ENCODE results near the gene CCDC88A. TPM values are rescaled to one million over a fixed set of nuclear protein-coding genes. Genes with fewer than 3 reads are reported as not detected.

CCDC88A gene
- total and polyA plus RNA-seq, 2 donors (not counting 3 experiments of a cell fraction or from before 2014, with no cell fraction given): 21.1 to 77.4 TPM

DNA sequence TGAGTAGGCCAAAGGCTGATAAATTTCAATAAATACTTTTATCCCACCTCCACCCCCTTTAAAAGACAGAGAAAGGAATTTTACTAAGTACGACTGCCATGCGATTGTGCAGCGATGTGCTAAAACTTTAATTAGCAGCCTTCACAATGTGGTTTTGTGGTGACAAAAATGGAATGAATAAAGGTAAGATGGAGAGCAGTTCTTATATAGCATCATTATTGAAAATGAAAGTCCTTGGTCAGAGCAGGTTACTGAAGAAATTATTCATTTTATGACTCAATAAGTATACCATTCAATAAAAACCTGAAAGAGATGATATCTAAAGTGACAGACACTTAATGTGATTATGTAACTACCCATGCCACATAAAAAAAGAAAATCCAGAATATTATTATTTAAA is 117.4 kb downstream of the CCDC88A start:
- H2AFZ ChIP-seq (ENCODE audit: low read depth, low read length): no peak overlapping the region
- ChIA-PET CTCF (interaction anchor here (0.6 to 0.7 kb wide), 2 partner anchors 65 to 129 kb away, joined by 3 read pairs; no protein-coding TSS in a partner anchor), POLR2A (no interaction called here)
- H4K20me1 ChIP-seq (replicated peaks; ENCODE audit: control insufficient read depth, extremely low read depth, insufficient read depth, low read length): no peaks in the 10 kb centered on the region
- no peaks in the 10 kb centered on the region for H3K27me3 ChIP-seq (ENCODE audit: control insufficient read depth in 2 of 2, insufficient read depth in 2 of 2, low read length in 2 of 2)
- H3K4me1 ChIP-seq (ENCODE audit: control insufficient read depth, extremely low read depth, insufficient read depth, low read length): no peaks in the 10 kb centered on the region
- H3K36me3 ChIP-seq (ENCODE audit: control insufficient read depth in 2 of 2, extremely low read depth in 1 of 2, insufficient read depth in 2 of 2, low read length in 2 of 2): peaks cover 2 to 3% of the 10 kb centered on the region in 2 experiments
- H3K27ac ChIP-seq (ENCODE audit: insufficient read depth, low read depth, low read length): no peak overlapping the region
- no peak for FAIRE-seq
- no peak for TF ChIP-seq POLR2A (IDR thresholded peaks at IDR 0.05; ENCODE audit: low read depth, low read length)
- no peak for TF ChIP-seq MYC (IDR thresholded peaks at IDR 0.05; ENCODE audit: low read depth, low read length)
- no peak overlapping the region for H3K4me3 ChIP-seq (replicated peaks in 1 of 3; ENCODE audit: insufficient read depth in 1 of 3, low read depth in 1 of 3, low read length in 3 of 3)
- DNase-seq (ENCODE audit: low read depth, low spot score): no peak
- H3K4me2 ChIP-seq (ENCODE audit: insufficient read depth, low read length): no peak overlapping the region
- H3K9me3 ChIP-seq (replicated peaks; ENCODE audit: control insufficient read depth, insufficient read depth, low read length): no peaks in the 10 kb centered on the region
- BruUV-seq (replicated peaks): no TSS peak
- dilution Hi-C loops (cut with MboI; ENCODE audit: extremely low pct_ligation_motif_present, low sequenced_read_pairs): no loop called here
- H3K9me1 ChIP-seq (replicated peaks; ENCODE audit: control insufficient read depth, extremely low read depth, insufficient read depth, low read length): no peaks in the 10 kb centered on the region
- no peak overlapping the region for H3K9ac ChIP-seq (replicated peaks; ENCODE audit: extremely low read depth, insufficient read depth, low read length)
- intact Hi-C loops (cut with micrococcal nuclease): no loop called here
- no peaks in the 10 kb centered on the region for H3K79me2 ChIP-seq (ENCODE audit: control insufficient read depth, insufficient read depth, low read length)

GRCh38 chr2:55301277-55301676 is 118.4 kb downstream of the CCDC88A start:
- H3K36me3 ChIP-seq (ENCODE audit: control insufficient read depth in 2 of 2, extremely low read depth in 1 of 2, insufficient read depth in 2 of 2, low read length in 2 of 2): peaks cover 2 to 3% of the 10 kb centered on the region in 2 experiments
- TF ChIP-seq POLR2A (IDR thresholded peaks at IDR 0.05; ENCODE audit: low read depth, low read length): no peak
- TF ChIP-seq MAX (IDR thresholded peaks at IDR 0.05; ENCODE audit: insufficient read depth, insufficient read length): no peak
- no peak for TF ChIP-seq POLR2AphosphoS5 (IDR thresholded peaks at IDR 0.05; ENCODE audit: insufficient read depth, low read depth, low read length)
- TF ChIP-seq FOS (IDR thresholded peaks at IDR 0.05; ENCODE audit: borderline replicate concordance, insufficient read depth, low read length): no peak
- TF ChIP-seq, protein P1, sequence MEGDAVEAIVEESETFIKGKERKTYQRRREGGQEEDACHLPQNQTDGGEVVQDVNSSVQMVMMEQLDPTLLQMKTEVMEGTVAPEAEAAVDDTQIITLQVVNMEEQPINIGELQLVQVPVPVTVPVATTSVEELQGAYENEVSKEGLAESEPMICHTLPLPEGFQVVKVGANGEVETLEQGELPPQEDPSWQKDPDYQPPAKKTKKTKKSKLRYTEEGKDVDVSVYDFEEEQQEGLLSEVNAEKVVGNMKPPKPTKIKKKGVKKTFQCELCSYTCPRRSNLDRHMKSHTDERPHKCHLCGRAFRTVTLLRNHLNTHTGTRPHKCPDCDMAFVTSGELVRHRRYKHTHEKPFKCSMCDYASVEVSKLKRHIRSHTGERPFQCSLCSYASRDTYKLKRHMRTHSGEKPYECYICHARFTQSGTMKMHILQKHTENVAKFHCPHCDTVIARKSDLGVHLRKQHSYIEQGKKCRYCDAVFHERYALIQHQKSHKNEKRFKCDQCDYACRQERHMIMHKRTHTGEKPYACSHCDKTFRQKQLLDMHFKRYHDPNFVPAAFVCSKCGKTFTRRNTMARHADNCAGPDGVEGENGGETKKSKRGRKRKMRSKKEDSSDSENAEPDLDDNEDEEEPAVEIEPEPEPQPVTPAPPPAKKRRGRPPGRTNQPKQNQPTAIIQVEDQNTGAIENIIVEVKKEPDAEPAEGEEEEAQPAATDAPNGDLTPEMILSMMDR (IDR thresholded peaks at IDR 0.05; ENCODE audit: extremely low read depth in 1 of 2, insufficient read depth in 1 of 2, low read depth in 1 of 2, low read length in 2 of 2): no peak
- TF ChIP-seq MYC (IDR thresholded peaks at IDR 0.05; ENCODE audit: low read depth, low read length): no peak
- dilution Hi-C loops (cut with MboI; ENCODE audit: extremely low pct_ligation_motif_present, low sequenced_read_pairs): no loop called here
- H3K4me2 ChIP-seq (ENCODE audit: insufficient read depth, low read length): no peak overlapping the region
- ChIA-PET CTCF (interaction anchor here (0.8 kb wide), 1 partner anchor 8 kb away, joined by 4 read pairs; no protein-coding TSS in a partner anchor), POLR2A (no interaction called here)
- FAIRE-seq (no peak), DNase-seq (ENCODE audit: low read depth, low spot score) (no peak)
- H2AFZ ChIP-seq (ENCODE audit: low read depth, low read length): no peak overlapping the region
- no peak overlapping the region for H3K27ac ChIP-seq (ENCODE audit: insufficient read depth, low read depth, low read length)
- H3K9me1 ChIP-seq (replicated peaks; ENCODE audit: control insufficient read depth, extremely low read depth, insufficient read depth, low read length): no peaks in the 10 kb centered on the region
- H3K79me2 ChIP-seq (ENCODE audit: control insufficient read depth, insufficient read depth, low read length): no peaks in the 10 kb centered on the region
- no TSS peak for BruUV-seq (replicated peaks)
- H3K27me3 ChIP-seq (ENCODE audit: control insufficient read depth in 2 of 2, insufficient read depth in 2 of 2, low read length in 2 of 2): no peaks in the 10 kb centered on the region
- H3K4me3 ChIP-seq (replicated peaks in 1 of 3; ENCODE audit: insufficient read depth in 1 of 3, low read depth in 1 of 3, low read length in 3 of 3): no peak overlapping the region
- intact Hi-C loops (cut with micrococcal nuclease): no loop called here
- no peaks in the 10 kb centered on the region for H3K9me3 ChIP-seq (replicated peaks; ENCODE audit: control insufficient read depth, insufficient read depth, low read length)
- H3K9ac ChIP-seq (replicated peaks; ENCODE audit: extremely low read depth, insufficient read depth, low read length): no peak overlapping the region
- H3K4me1 ChIP-seq (ENCODE audit: control insufficient read depth, extremely low read depth, insufficient read depth, low read length): no peaks in the 10 kb centered on the region
- H4K20me1 ChIP-seq (replicated peaks; ENCODE audit: control insufficient read depth, extremely low read depth, insufficient read depth, low read length): no peaks in the 10 kb centered on the region

Measured in endothelial cell of umbilical vein (primary cell).